ENCODE results near the gene RIT2.

RIT2 gene

GRCh38 chr18:43093646-43094045 lies 21.8 kb downstream of the RIT2 start:
- H3K4me1 ChIP-seq (ENCODE audit: insufficient read depth, poor library complexity, severe bottlenecking): no peaks in the 10 kb centered on the region
- no peak overlapping the region for H3K4me3 ChIP-seq (ENCODE audit: severe bottlenecking)
- H3K27ac ChIP-seq (ENCODE audit: poor library complexity, severe bottlenecking): no peak overlapping the region
- no peaks in the 10 kb centered on the region for H3K36me3 ChIP-seq (ENCODE audit: low read depth)
- no peak for DNase-seq (ENCODE audit: low spot score)
- H3K9me3 ChIP-seq (ENCODE audit: severe bottlenecking): no peaks in the 10 kb centered on the region
- peaks cover 6% of the 10 kb centered on the region for H3K27me3 ChIP-seq (ENCODE audit: insufficient read depth, poor library complexity, severe bottlenecking)
- no peak for TF ChIP-seq CTCF (IDR thresholded peaks at IDR 0.05; ENCODE audit: poor library complexity, severe bottlenecking)
- ATAC-seq (ENCODE audit: low read depth): no peak

GRCh38 chr18:43092539-43092938 lies 22.9 kb downstream of the RIT2 start:
- Histone ChIP-seq H3K27me3 (ENCODE audit: insufficient read depth, poor library complexity, severe bottlenecking) (peaks cover 3% of the 10 kb centered on the region), H3K9me3 (ENCODE audit: severe bottlenecking) (no peaks in the 10 kb centered on the region), H3K36me3 (ENCODE audit: low read depth) (no peaks in the 10 kb centered on the region), H3K4me1 (ENCODE audit: insufficient read depth, poor library complexity, severe bottlenecking) (no peaks in the 10 kb centered on the region), H3K4me3 (ENCODE audit: severe bottlenecking) (no peak overlapping the region), H3K27ac (ENCODE audit: poor library complexity, severe bottlenecking) (no peak overlapping the region)
- DNase-seq (ENCODE audit: low spot score): no peak
- TF ChIP-seq CTCF (IDR thresholded peaks at IDR 0.05; ENCODE audit: poor library complexity, severe bottlenecking): no peak
- ATAC-seq (ENCODE audit: low read depth): no peak

- no peak for DNase-seq (ENCODE audit: low spot score)
- Histone ChIP-seq H3K27ac (ENCODE audit: poor library complexity, severe bottlenecking) (no peak overlapping the region), H3K4me3 (ENCODE audit: severe bottlenecking) (no peak overlapping the region), H3K9me3 (ENCODE audit: severe bottlenecking) (no peaks in the 10 kb centered on the region), H3K36me3 (ENCODE audit: low read depth) (no peaks in the 10 kb centered on the region), H3K27me3 (ENCODE audit: insufficient read depth, poor library complexity, severe bottlenecking) (peaks cover under 1% of the 10 kb centered on the region), H3K4me1 (ENCODE audit: insufficient read depth, poor library complexity, severe bottlenecking) (no peaks in the 10 kb centered on the region)
- no peak for ATAC-seq (ENCODE audit: low read depth)
- no peak for TF ChIP-seq CTCF (IDR thresholded peaks at IDR 0.05; ENCODE audit: poor library complexity, severe bottlenecking)
Measured at GRCh38 chr18:43081396-43081795, 34.1 kb downstream of the RIT2 start.

GRCh38 chr18:43080671-43081070 lies 34.8 kb downstream of the RIT2 start:
- ATAC-seq (ENCODE audit: low read depth): no peak
- H3K4me3 ChIP-seq (ENCODE audit: severe bottlenecking): no peak overlapping the region

More at GRCh38 chr18:43080671-43081070, 34.8 kb downstream of the RIT2 start:
- Histone ChIP-seq H3K4me1 (ENCODE audit: insufficient read depth, poor library complexity, severe bottlenecking) (no peaks in the 10 kb centered on the region), H3K27me3 (ENCODE audit: insufficient read depth, poor library complexity, severe bottlenecking) (peaks cover 4% of the 10 kb centered on the region), H3K9me3 (ENCODE audit: severe bottlenecking) (no peaks in the 10 kb centered on the region), H3K27ac (ENCODE audit: poor library complexity, severe bottlenecking) (no peak overlapping the region), H3K36me3 (ENCODE audit: low read depth) (no peaks in the 10 kb centered on the region)
- no peak for DNase-seq (ENCODE audit: low spot score)
- no peak for TF ChIP-seq CTCF (IDR thresholded peaks at IDR 0.05; ENCODE audit: poor library complexity, severe bottlenecking)

Measured in RWPE2 (cell line).